ENCODE measurements around the gene MTIF3. TPM values are rescaled to one million over a fixed set of nuclear protein-coding genes. Genes with fewer than 3 reads are reported as not detected.

Gene MTIF3
- polyA plus RNA-seq, 1 experiment = 72.5 TPM

GRCh38 chr13:27440408-27440807 lies 10.0 kb downstream of the MTIF3 start:
- H3K9me3 ChIP-seq (ENCODE audit: control insufficient read depth, insufficient read depth, low read length) = no peaks in the 10 kb centered on the region
- ChIA-PET POLR2A (no interaction called here), CTCF (no interaction called here)
- no peak overlapping the region for H3K27ac ChIP-seq (ENCODE audit: low read depth, low read length)
- no peaks in the 10 kb centered on the region for H3K27me3 ChIP-seq (ENCODE audit: control insufficient read depth, insufficient read depth, low read length)
- no peak for TF ChIP-seq CTCF (IDR thresholded peaks at IDR 0.05; ENCODE audit: low read depth, low read length)
- no peak overlapping the region for H3K4me3 ChIP-seq (ENCODE audit: low read depth, low read length)
- no peak for DNase-seq (ENCODE audit: low read depth, low spot score)

GRCh38 chr13:27437126-27437525 lies 13.2 kb downstream of the MTIF3 start:
- ChIA-PET CTCF (no interaction called here), POLR2A (no interaction called here)
- no peak for DNase-seq (ENCODE audit: low read depth, low spot score)
- Histone ChIP-seq H3K9me3 (ENCODE audit: control insufficient read depth, insufficient read depth, low read length) (no peaks in the 10 kb centered on the region), H3K27me3 (ENCODE audit: control insufficient read depth, insufficient read depth, low read length) (no peaks in the 10 kb centered on the region), H3K4me3 (ENCODE audit: low read depth, low read length) (no peak overlapping the region), H3K27ac (ENCODE audit: low read depth, low read length) (no peak overlapping the region)
- no peak for TF ChIP-seq CTCF (IDR thresholded peaks at IDR 0.05; ENCODE audit: low read depth, low read length)

- Histone ChIP-seq H3K4me3 (ENCODE audit: low read depth, low read length) (no peak overlapping the region), H3K9me3 (ENCODE audit: control insufficient read depth, insufficient read depth, low read length) (no peaks in the 10 kb centered on the region), H3K27me3 (ENCODE audit: control insufficient read depth, insufficient read depth, low read length) (no peaks in the 10 kb centered on the region), H3K27ac (ENCODE audit: low read depth, low read length) (no peak overlapping the region)
- ChIA-PET POLR2A (interaction anchor here (0.7 kb wide), 1 partner anchor 74 kb away, joined by 6 read pairs; no protein-coding TSS in a partner anchor), CTCF (no interaction called here)
- TF ChIP-seq CTCF (IDR thresholded peaks at IDR 0.05; ENCODE audit: low read depth, low read length) = no peak
- no peak for DNase-seq (ENCODE audit: low read depth, low spot score)
Measured at GRCh38 chr13:27432611-27433210, 17.7 kb downstream of the MTIF3 start.

GRCh38 chr13:27432180-27432579 lies 18.2 kb downstream of the MTIF3 start:
- no peak for TF ChIP-seq CTCF (IDR thresholded peaks at IDR 0.05; ENCODE audit: low read depth, low read length)
- no peaks in the 10 kb centered on the region for H3K9me3 ChIP-seq (ENCODE audit: control insufficient read depth, insufficient read depth, low read length)
- H3K27me3 ChIP-seq (ENCODE audit: control insufficient read depth, insufficient read depth, low read length) = no peaks in the 10 kb centered on the region
- no peak overlapping the region for H3K4me3 ChIP-seq (ENCODE audit: low read depth, low read length)
- CTCF ChIA-PET = no interaction called here
- H3K27ac ChIP-seq (ENCODE audit: low read depth, low read length) = no peak overlapping the region
- POLR2A ChIA-PET = no interaction called here
- DNase-seq (ENCODE audit: low read depth, low spot score) = no peak

- no peaks in the 10 kb centered on the region for H3K9me3 ChIP-seq (ENCODE audit: control insufficient read depth, insufficient read depth, low read length)
- ChIA-PET CTCF (interaction anchor here (0.8 to 5.1 kb wide), 3 partner anchors 66 to 398 kb away, joined by 3 to 23 read pairs (median 3); no protein-coding TSS in a partner anchor), POLR2A (no interaction called here)
- no peak overlapping the region for H3K27ac ChIP-seq (ENCODE audit: low read depth, low read length)
- no peak overlapping the region for H3K4me3 ChIP-seq (ENCODE audit: low read depth, low read length)
- no peak for DNase-seq (ENCODE audit: low read depth, low spot score)
- no peaks in the 10 kb centered on the region for H3K27me3 ChIP-seq (ENCODE audit: control insufficient read depth, insufficient read depth, low read length)
- no peak for TF ChIP-seq CTCF (IDR thresholded peaks at IDR 0.05; ENCODE audit: low read depth, low read length)
Measured at GRCh38 chr13:27428160-27428559, 22.2 kb downstream of the MTIF3 start.
